Measurements from ENCODE around the gene CACNA1C.

CACNA1C gene

GRCh38 chr12:2267703-2268470 lies 215.1 kb downstream of the CACNA1C start:
- Histone ChIP-seq H3K9ac (ENCODE audit: low read depth in 1 of 2, low read length in 2 of 2) (no peak overlapping the region), H3K4me1 (ENCODE audit: control insufficient read depth in 2 of 2, insufficient read depth in 2 of 2, low read length in 2 of 2) (peaks cover 4 to 23% of the 10 kb centered on the region in 2 donors), H3K36me3 (ENCODE audit: control insufficient read depth in 2 of 2, insufficient read depth in 2 of 2, low read length in 2 of 2) (no peaks in the 10 kb centered on the region), H3K27ac (ENCODE audit: low read depth in 2 of 2, low read length in 2 of 2) (no peak overlapping the region), H3K9me3 (ENCODE audit: control insufficient read depth in 2 of 2, low read length in 2 of 2) (no peaks in the 10 kb centered on the region), H3K4me3 (ENCODE audit: low read length in 2 of 2) (no peak overlapping the region), H3K27me3 (ENCODE audit: control insufficient read depth in 2 of 2, insufficient read depth in 2 of 2, low read length in 2 of 2) (no peaks in the 10 kb centered on the region)

- Histone ChIP-seq H3K9ac (ENCODE audit: low read depth in 1 of 2, low read length in 2 of 2) (no peak overlapping the region), H3K9me3 (ENCODE audit: control insufficient read depth in 2 of 2, low read length in 2 of 2) (no peaks in the 10 kb centered on the region), H3K27me3 (ENCODE audit: control insufficient read depth in 2 of 2, insufficient read depth in 2 of 2, low read length in 2 of 2) (no peaks in the 10 kb centered on the region), H3K4me1 (ENCODE audit: control insufficient read depth in 2 of 2, insufficient read depth in 2 of 2, low read length in 2 of 2) (peaks cover 4 to 23% of the 10 kb centered on the region in 2 donors), H3K4me3 (ENCODE audit: low read length in 2 of 2) (no peak overlapping the region), H3K36me3 (ENCODE audit: control insufficient read depth in 2 of 2, insufficient read depth in 2 of 2, low read length in 2 of 2) (no peaks in the 10 kb centered on the region), H3K27ac (ENCODE audit: low read depth in 2 of 2, low read length in 2 of 2) (no peak overlapping the region)
Measured at GRCh38 chr12:2268471-2269286, 215.9 kb downstream of the CACNA1C start.

GRCh38 chr12:2270846-2271245 lies 218.1 kb downstream of the CACNA1C start:
- Histone ChIP-seq H3K9ac (ENCODE audit: low read depth in 1 of 2, low read length in 2 of 2) (no peak overlapping the region), H3K4me1 (ENCODE audit: control insufficient read depth in 2 of 2, insufficient read depth in 2 of 2, low read length in 2 of 2) (peaks cover 4 to 23% of the 10 kb centered on the region in 2 donors), H3K27ac (ENCODE audit: low read depth in 2 of 2, low read length in 2 of 2) (no peak overlapping the region), H3K36me3 (ENCODE audit: control insufficient read depth in 2 of 2, insufficient read depth in 2 of 2, low read length in 2 of 2) (no peaks in the 10 kb centered on the region), H3K27me3 (ENCODE audit: control insufficient read depth in 2 of 2, insufficient read depth in 2 of 2, low read length in 2 of 2) (no peaks in the 10 kb centered on the region), H3K9me3 (ENCODE audit: control insufficient read depth in 2 of 2, low read length in 2 of 2) (no peaks in the 10 kb centered on the region), H3K4me3 (ENCODE audit: low read length in 2 of 2) (no peak overlapping the region)

GRCh38 chr12:2271961-2272360 lies 219.2 kb downstream of the CACNA1C start:
- Histone ChIP-seq H3K9ac (ENCODE audit: low read depth in 1 of 2, low read length in 2 of 2) (no peak overlapping the region), H3K27ac (ENCODE audit: low read depth in 2 of 2, low read length in 2 of 2) (no peak overlapping the region), H3K4me1 (ENCODE audit: control insufficient read depth in 2 of 2, insufficient read depth in 2 of 2, low read length in 2 of 2) (peaks cover 4 to 20% of the 10 kb centered on the region in 2 donors), H3K36me3 (ENCODE audit: control insufficient read depth in 2 of 2, insufficient read depth in 2 of 2, low read length in 2 of 2) (no peaks in the 10 kb centered on the region), H3K9me3 (ENCODE audit: control insufficient read depth in 2 of 2, low read length in 2 of 2) (no peaks in the 10 kb centered on the region), H3K27me3 (ENCODE audit: control insufficient read depth in 2 of 2, insufficient read depth in 2 of 2, low read length in 2 of 2) (no peaks in the 10 kb centered on the region), H3K4me3 (ENCODE audit: low read length in 2 of 2) (no peak overlapping the region)

GRCh38 chr12:2273288-2273687 lies 220.5 kb downstream of the CACNA1C start:
- Histone ChIP-seq H3K9ac (ENCODE audit: low read depth in 1 of 2, low read length in 2 of 2) (no peak overlapping the region), H3K4me1 (ENCODE audit: control insufficient read depth in 2 of 2, insufficient read depth in 2 of 2, low read length in 2 of 2) (peaks cover 2 to 12% of the 10 kb centered on the region in 2 donors), H3K27ac (ENCODE audit: low read depth in 2 of 2, low read length in 2 of 2) (no peak overlapping the region), H3K9me3 (ENCODE audit: control insufficient read depth in 2 of 2, low read length in 2 of 2) (no peaks in the 10 kb centered on the region), H3K27me3 (ENCODE audit: control insufficient read depth in 2 of 2, insufficient read depth in 2 of 2, low read length in 2 of 2) (no peaks in the 10 kb centered on the region), H3K4me3 (ENCODE audit: low read length in 2 of 2) (no peak overlapping the region), H3K36me3 (ENCODE audit: control insufficient read depth in 2 of 2, insufficient read depth in 2 of 2, low read length in 2 of 2) (no peaks in the 10 kb centered on the region)

GRCh38 chr12:2273751-2274150 lies 221.0 kb downstream of the CACNA1C start:
- H3K27me3 ChIP-seq (ENCODE audit: control insufficient read depth in 2 of 2, insufficient read depth in 2 of 2, low read length in 2 of 2), result no peaks in the 10 kb centered on the region
- no peak overlapping the region for H3K4me3 ChIP-seq (ENCODE audit: low read length in 2 of 2)
- no peak overlapping the region for H3K9ac ChIP-seq (ENCODE audit: low read depth in 1 of 2, low read length in 2 of 2)
- no peaks in the 10 kb centered on the region for H3K9me3 ChIP-seq (ENCODE audit: control insufficient read depth in 2 of 2, low read length in 2 of 2)
- H3K27ac ChIP-seq (ENCODE audit: low read depth in 2 of 2, low read length in 2 of 2), result no peak overlapping the region
- H3K36me3 ChIP-seq (ENCODE audit: control insufficient read depth in 2 of 2, insufficient read depth in 2 of 2, low read length in 2 of 2), result no peaks in the 10 kb centered on the region
- peaks cover 0 to 7% of the 10 kb centered on the region in 2 donors for H3K4me1 ChIP-seq (ENCODE audit: control insufficient read depth in 2 of 2, insufficient read depth in 2 of 2, low read length in 2 of 2)

- no peaks in the 10 kb centered on the region for H3K9me3 ChIP-seq (ENCODE audit: control insufficient read depth in 2 of 2, low read length in 2 of 2)
- H3K36me3 ChIP-seq (ENCODE audit: control insufficient read depth in 2 of 2, insufficient read depth in 2 of 2, low read length in 2 of 2), result no peaks in the 10 kb centered on the region
- no peaks in the 10 kb centered on the region for H3K27me3 ChIP-seq (ENCODE audit: control insufficient read depth in 2 of 2, insufficient read depth in 2 of 2, low read length in 2 of 2)
- no peak overlapping the region for H3K27ac ChIP-seq (ENCODE audit: low read depth in 2 of 2, low read length in 2 of 2)
- H3K9ac ChIP-seq (ENCODE audit: low read depth in 1 of 2, low read length in 2 of 2), result no peak overlapping the region
- H3K4me3 ChIP-seq (ENCODE audit: low read length in 2 of 2), result no peak overlapping the region
- peaks cover 0 to 3% of the 10 kb centered on the region in 2 donors for H3K4me1 ChIP-seq (ENCODE audit: control insufficient read depth in 2 of 2, insufficient read depth in 2 of 2, low read length in 2 of 2)
Measured at GRCh38 chr12:2274733-2275132, 221.9 kb downstream of the CACNA1C start.

GRCh38 chr12:2276288-2277033 lies 223.7 kb downstream of the CACNA1C start:
- H3K4me1 ChIP-seq (ENCODE audit: control insufficient read depth in 2 of 2, insufficient read depth in 2 of 2, low read length in 2 of 2), result peaks cover 0 to 3% of the 10 kb centered on the region in 2 donors
- H3K27ac ChIP-seq (ENCODE audit: low read depth in 2 of 2, low read length in 2 of 2), result no peak overlapping the region
- no peak overlapping the region for H3K4me3 ChIP-seq (ENCODE audit: low read length in 2 of 2)
- H3K9me3 ChIP-seq (ENCODE audit: control insufficient read depth in 2 of 2, low read length in 2 of 2), result no peaks in the 10 kb centered on the region
- H3K27me3 ChIP-seq (ENCODE audit: control insufficient read depth in 2 of 2, insufficient read depth in 2 of 2, low read length in 2 of 2), result no peaks in the 10 kb centered on the region
- H3K9ac ChIP-seq (ENCODE audit: low read depth in 1 of 2, low read length in 2 of 2), result no peak overlapping the region
- H3K36me3 ChIP-seq (ENCODE audit: control insufficient read depth in 2 of 2, insufficient read depth in 2 of 2, low read length in 2 of 2), result no peaks in the 10 kb centered on the region

GRCh38 chr12:2277492-2278155 lies 224.8 kb downstream of the CACNA1C start:
- H3K4me1 ChIP-seq (ENCODE audit: control insufficient read depth in 2 of 2, insufficient read depth in 2 of 2, low read length in 2 of 2), result peaks cover 3 to 4% of the 10 kb centered on the region in 2 donors
- H3K9ac ChIP-seq (ENCODE audit: low read depth in 1 of 2, low read length in 2 of 2), result no peak overlapping the region
- no peaks in the 10 kb centered on the region for H3K36me3 ChIP-seq (ENCODE audit: control insufficient read depth in 2 of 2, insufficient read depth in 2 of 2, low read length in 2 of 2)
- H3K9me3 ChIP-seq (ENCODE audit: control insufficient read depth in 2 of 2, low read length in 2 of 2), result no peaks in the 10 kb centered on the region
- H3K4me3 ChIP-seq (ENCODE audit: low read length in 2 of 2), result no peak overlapping the region
- no peak overlapping the region for H3K27ac ChIP-seq (ENCODE audit: low read depth in 2 of 2, low read length in 2 of 2)
- H3K27me3 ChIP-seq (ENCODE audit: control insufficient read depth in 2 of 2, insufficient read depth in 2 of 2, low read length in 2 of 2), result no peaks in the 10 kb centered on the region
